ENCODE results near the gene ZC3H7A.
A peak's percentile ranks its signal among the peaks of the same experiment; 100 is the strongest.
"Not testable (repeated sequence)": the region's sequence is repeated elsewhere in the genome, so short reads cannot be mapped to it uniquely, and the experiment has no call there.

Gene ZC3H7A

GRCh38 chr16:11792410-11793241 is 4.4 kb downstream of the ZC3H7A start:
- no peak for DNase-seq (ENCODE audit: low spot score)
- POLR2A ChIA-PET (ENCODE audit: low non-redundant PET) = no interaction called here
- H3K27ac ChIP-seq = 0 out of 2 replicates have a peak overlapping the region, but pooled peaks have one; percentile 34
- TF ChIP-seq CTCF (conservative IDR thresholded peaks at IDR 0.05; ENCODE audit: low read depth) = no peak
- CTCF ChIA-PET = interaction anchor here (0.7 kb wide), 1 partner anchor 48 kb away, joined by 5 read pairs; no protein-coding TSS in a partner anchor

- H3K27ac ChIP-seq = peak overlapping the region; percentile 19; the same call in 1 of the 2 replicates
- TF ChIP-seq CTCF (conservative IDR thresholded peaks at IDR 0.05; ENCODE audit: low read depth) = no peak
- DNase-seq (ENCODE audit: low spot score) = no peak
- CTCF ChIA-PET = no interaction called here
- POLR2A ChIA-PET (ENCODE audit: low non-redundant PET) = no interaction called here
Observed at GRCh38 chr16:11791144-11791828, 5.8 kb downstream of the ZC3H7A start.

- no peak for TF ChIP-seq CTCF (conservative IDR thresholded peaks at IDR 0.05; ENCODE audit: low read depth)
- H3K27ac ChIP-seq = no peak overlapping the region
- no peak for DNase-seq (ENCODE audit: low spot score)
- ChIA-PET POLR2A (ENCODE audit: low non-redundant PET) (no interaction called here), CTCF (no interaction called here)
Observed at GRCh38 chr16:11788914-11789313, 8.1 kb downstream of the ZC3H7A start.

- POLR2A ChIA-PET (ENCODE audit: low non-redundant PET) = interaction anchor here (1.5 kb wide), 1 partner anchor 12 kb away, joined by 4 read pairs; the partner anchor contains the start of gene ZC3H7A
- CTCF ChIA-PET; DNase-seq (ENCODE audit: low spot score): not testable (repeated sequence)
- H3K27ac ChIP-seq = peak overlapping the region; percentile 83
Observed at GRCh38 chr16:11784980-11785599, 12.0 kb downstream of the ZC3H7A start.

GRCh38 chr16:11784381-11784780 is 12.7 kb downstream of the ZC3H7A start:
- DNase-seq (ENCODE audit: low spot score); POLR2A ChIA-PET (ENCODE audit: low non-redundant PET): not testable (repeated sequence)
- CTCF ChIA-PET = interaction anchor here (1.1 kb wide), 1 partner anchor 12 kb away, joined by 8 read pairs; the partner anchor contains the start of gene ZC3H7A
- H3K27ac ChIP-seq = peak overlapping the region; percentile 83

- no peak for TF ChIP-seq CTCF (conservative IDR thresholded peaks at IDR 0.05; ENCODE audit: low read depth)
- POLR2A ChIA-PET (ENCODE audit: low non-redundant PET) = no interaction called here
- H3K27ac ChIP-seq = peak overlapping the region; percentile 83
- CTCF ChIA-PET = interaction anchor here (1.1 kb wide), 1 partner anchor 13 kb away, joined by 8 read pairs; the partner anchor contains the start of gene ZC3H7A
- no peak for DNase-seq (ENCODE audit: low spot score)
Observed at GRCh38 chr16:11784038-11784369, 13.1 kb downstream of the ZC3H7A start.

- no peak for TF ChIP-seq CTCF (conservative IDR thresholded peaks at IDR 0.05; ENCODE audit: low read depth)
- peak; percentile 25 for DNase-seq (ENCODE audit: low spot score)
- H3K27ac ChIP-seq = peak overlapping the region; percentile 97
- POLR2A ChIA-PET (ENCODE audit: low non-redundant PET) = no interaction called here
- CTCF ChIA-PET = interaction anchor here (1.1 kb wide), 1 partner anchor 13 kb away, joined by 8 read pairs; the partner anchor contains the start of gene ZC3H7A
Observed at GRCh38 chr16:11783319-11784037, 13.6 kb downstream of the ZC3H7A start.

Data from RWPE1 (cell line).